ENCODE data around the gene LHX1.

DNA sequence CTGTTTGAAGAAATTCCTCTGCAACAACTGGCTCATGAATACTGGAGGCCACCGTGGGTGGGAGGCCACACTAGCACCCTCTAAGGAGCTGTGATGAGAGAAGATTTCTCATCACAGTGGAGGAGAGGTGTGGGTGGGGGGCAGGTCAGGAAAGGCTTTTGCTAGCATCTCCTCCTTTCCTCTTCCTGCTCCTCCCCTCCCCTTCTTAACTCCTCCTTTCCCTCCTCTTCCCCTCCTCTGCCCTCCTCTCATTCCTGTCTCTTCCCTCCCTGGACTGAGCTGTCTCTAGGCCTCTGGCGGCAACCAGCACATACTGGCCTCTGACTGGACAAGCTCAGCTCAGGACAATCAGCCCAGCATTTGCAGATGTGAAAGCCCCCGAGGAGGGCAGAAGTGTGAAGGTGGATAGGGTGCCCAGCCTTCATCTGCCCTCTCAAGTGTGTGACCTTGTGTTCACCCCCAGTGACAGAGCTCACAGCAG is 19.0 kb upstream of the LHX1 start:
- TF ChIP-seq, protein P1, sequence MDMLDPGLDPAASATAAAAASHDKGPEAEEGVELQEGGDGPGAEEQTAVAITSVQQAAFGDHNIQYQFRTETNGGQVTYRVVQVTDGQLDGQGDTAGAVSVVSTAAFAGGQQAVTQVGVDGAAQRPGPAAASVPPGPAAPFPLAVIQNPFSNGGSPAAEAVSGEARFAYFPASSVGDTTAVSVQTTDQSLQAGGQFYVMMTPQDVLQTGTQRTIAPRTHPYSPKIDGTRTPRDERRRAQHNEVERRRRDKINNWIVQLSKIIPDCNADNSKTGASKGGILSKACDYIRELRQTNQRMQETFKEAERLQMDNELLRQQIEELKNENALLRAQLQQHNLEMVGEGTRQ (CRISPR knock-in tag; IDR thresholded peaks at IDR 0.05), result no peak
- TF ChIP-seq, protein P2, sequence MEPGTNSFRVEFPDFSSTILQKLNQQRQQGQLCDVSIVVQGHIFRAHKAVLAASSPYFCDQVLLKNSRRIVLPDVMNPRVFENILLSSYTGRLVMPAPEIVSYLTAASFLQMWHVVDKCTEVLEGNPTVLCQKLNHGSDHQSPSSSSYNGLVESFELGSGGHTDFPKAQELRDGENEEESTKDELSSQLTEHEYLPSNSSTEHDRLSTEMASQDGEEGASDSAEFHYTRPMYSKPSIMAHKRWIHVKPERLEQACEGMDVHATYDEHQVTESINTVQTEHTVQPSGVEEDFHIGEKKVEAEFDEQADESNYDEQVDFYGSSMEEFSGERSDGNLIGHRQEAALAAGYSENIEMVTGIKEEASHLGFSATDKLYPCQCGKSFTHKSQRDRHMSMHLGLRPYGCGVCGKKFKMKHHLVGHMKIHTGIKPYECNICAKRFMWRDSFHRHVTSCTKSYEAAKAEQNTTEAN (CRISPR knock-in tag; IDR thresholded peaks at IDR 0.05), result no peak
- TF ChIP-seq, protein P3, sequence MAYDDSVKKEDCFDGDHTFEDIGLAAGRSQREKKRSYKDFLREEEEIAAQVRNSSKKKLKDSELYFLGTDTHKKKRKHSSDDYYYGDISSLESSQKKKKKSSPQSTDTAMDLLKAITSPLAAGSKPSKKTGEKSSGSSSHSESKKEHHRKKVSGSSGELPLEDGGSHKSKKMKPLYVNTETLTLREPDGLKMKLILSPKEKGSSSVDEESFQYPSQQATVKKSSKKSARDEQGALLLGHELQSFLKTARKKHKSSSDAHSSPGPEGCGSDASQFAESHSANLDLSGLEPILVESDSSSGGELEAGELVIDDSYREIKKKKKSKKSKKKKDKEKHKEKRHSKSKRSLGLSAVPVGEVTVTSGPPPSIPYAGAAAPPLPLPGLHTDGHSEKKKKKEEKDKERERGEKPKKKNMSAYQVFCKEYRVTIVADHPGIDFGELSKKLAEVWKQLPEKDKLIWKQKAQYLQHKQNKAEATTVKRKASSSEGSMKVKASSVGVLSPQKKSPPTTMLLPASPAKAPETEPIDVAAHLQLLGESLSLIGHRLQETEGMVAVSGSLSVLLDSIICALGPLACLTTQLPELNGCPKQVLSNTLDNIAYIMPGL (CRISPR knock-in tag; IDR thresholded peaks at IDR 0.05), result no peak
- no peak for TF ChIP-seq HMGA2 (CRISPR knock-in tag; IDR thresholded peaks at IDR 0.05)
- TF ChIP-seq, protein P4, sequence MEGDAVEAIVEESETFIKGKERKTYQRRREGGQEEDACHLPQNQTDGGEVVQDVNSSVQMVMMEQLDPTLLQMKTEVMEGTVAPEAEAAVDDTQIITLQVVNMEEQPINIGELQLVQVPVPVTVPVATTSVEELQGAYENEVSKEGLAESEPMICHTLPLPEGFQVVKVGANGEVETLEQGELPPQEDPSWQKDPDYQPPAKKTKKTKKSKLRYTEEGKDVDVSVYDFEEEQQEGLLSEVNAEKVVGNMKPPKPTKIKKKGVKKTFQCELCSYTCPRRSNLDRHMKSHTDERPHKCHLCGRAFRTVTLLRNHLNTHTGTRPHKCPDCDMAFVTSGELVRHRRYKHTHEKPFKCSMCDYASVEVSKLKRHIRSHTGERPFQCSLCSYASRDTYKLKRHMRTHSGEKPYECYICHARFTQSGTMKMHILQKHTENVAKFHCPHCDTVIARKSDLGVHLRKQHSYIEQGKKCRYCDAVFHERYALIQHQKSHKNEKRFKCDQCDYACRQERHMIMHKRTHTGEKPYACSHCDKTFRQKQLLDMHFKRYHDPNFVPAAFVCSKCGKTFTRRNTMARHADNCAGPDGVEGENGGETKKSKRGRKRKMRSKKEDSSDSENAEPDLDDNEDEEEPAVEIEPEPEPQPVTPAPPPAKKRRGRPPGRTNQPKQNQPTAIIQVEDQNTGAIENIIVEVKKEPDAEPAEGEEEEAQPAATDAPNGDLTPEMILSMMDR (IDR thresholded peaks at IDR 0.05), result no peak
- TF ChIP-seq ELF4 (CRISPR knock-in tag; IDR thresholded peaks at IDR 0.05; ENCODE audit: low read depth), result no peak
- TF ChIP-seq, protein P5, sequence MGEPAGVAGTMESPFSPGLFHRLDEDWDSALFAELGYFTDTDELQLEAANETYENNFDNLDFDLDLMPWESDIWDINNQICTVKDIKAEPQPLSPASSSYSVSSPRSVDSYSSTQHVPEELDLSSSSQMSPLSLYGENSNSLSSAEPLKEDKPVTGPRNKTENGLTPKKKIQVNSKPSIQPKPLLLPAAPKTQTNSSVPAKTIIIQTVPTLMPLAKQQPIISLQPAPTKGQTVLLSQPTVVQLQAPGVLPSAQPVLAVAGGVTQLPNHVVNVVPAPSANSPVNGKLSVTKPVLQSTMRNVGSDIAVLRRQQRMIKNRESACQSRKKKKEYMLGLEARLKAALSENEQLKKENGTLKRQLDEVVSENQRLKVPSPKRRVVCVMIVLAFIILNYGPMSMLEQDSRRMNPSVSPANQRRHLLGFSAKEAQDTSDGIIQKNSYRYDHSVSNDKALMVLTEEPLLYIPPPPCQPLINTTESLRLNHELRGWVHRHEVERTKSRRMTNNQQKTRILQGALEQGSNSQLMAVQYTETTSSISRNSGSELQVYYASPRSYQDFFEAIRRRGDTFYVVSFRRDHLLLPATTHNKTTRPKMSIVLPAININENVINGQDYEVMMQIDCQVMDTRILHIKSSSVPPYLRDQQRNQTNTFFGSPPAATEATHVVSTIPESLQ (CRISPR knock-in tag; IDR thresholded peaks at IDR 0.05), result no peak
